Duodenal mucosa (tissue), 2 donors: ENCODE measurements around the gene TYMP.
A peak's percentile ranks its signal among the peaks of the same experiment; 100 is the strongest.

Experiments
- H3K27ac ChIP-seq: one replicate; pipeline ENCODE4 v1.7.0; 2013; ENCODE audit warnings: low read depth, low read length
- H3K27me3 ChIP-seq, 2 donors: one replicate each; pipeline ENCODE4 v1.7.0; 2013; ENCODE audit warnings: low read length in 2 of 2, control low read depth in 1 of 2; ENCODE audit not compliant: insufficient read depth in 2 of 2, control insufficient read depth in 1 of 2
- H3K36me3 ChIP-seq, 2 donors: one replicate each; pipeline ENCODE4 v1.7.0; 2013; ENCODE audit warnings: low read length in 2 of 2, control low read depth in 1 of 2; ENCODE audit not compliant: insufficient read depth in 2 of 2, control insufficient read depth in 1 of 2
- H3K4me1 ChIP-seq, 2 donors: one replicate each; pipeline ENCODE4 v1.7.0; 2013; ENCODE audit warnings: low read length in 2 of 2, control low read depth in 1 of 2; ENCODE audit not compliant: insufficient read depth in 2 of 2, control insufficient read depth in 1 of 2
- H3K4me3 ChIP-seq, 2 donors: one replicate each; pipeline ENCODE4 v1.7.0; 2013; ENCODE audit warnings: low read length in 2 of 2, low read depth in 1 of 2
- H3K9ac ChIP-seq, 2 donors: one replicate each; pipeline ENCODE4 v1.7.0; 2013; ENCODE audit warnings: low read length in 2 of 2, low read depth in 1 of 2
- H3K9me3 ChIP-seq, 2 donors: one replicate each; pipeline ENCODE4 v1.7.0; 2013; ENCODE audit warnings: low read length in 2 of 2, control low read depth in 1 of 2; ENCODE audit not compliant: control insufficient read depth in 1 of 2

The TYMP gene

GRCh38 chr22:50505776-50506610, 23.8 kb downstream of the TYMP start:
- Histone ChIP-seq H3K27ac (no peak overlapping the region), H3K36me3 (peaks cover 6 to 21% of the 10 kb centered on the region in 2 donors), H3K9me3 (no peaks in the 10 kb centered on the region), H3K4me3 (peak overlapping the region; percentile 81 to 94), H3K27me3 (no peaks in the 10 kb centered on the region), H3K4me1 (peaks cover 10 to 27% of the 10 kb centered on the region in 2 donors), H3K9ac (peak overlapping the region in 1 of 2 donors; percentile 87)

- no peak overlapping the region for H3K27ac ChIP-seq
- peaks cover 10 to 27% of the 10 kb centered on the region in 2 donors for H3K4me1 ChIP-seq
- H3K9ac ChIP-seq = no peak overlapping the region
- H3K27me3 ChIP-seq = no peaks in the 10 kb centered on the region
- H3K36me3 ChIP-seq = peaks cover 6 to 21% of the 10 kb centered on the region in 2 donors
- H3K9me3 ChIP-seq = no peaks in the 10 kb centered on the region
- no peak overlapping the region for H3K4me3 ChIP-seq
Observed at GRCh38 chr22:50505276-50505775, 24.5 kb downstream of the TYMP start.

- Histone ChIP-seq H3K27ac (no peak overlapping the region), H3K4me1 (peaks cover 10 to 27% of the 10 kb centered on the region in 2 donors), H3K36me3 (peaks cover 6 to 21% of the 10 kb centered on the region in 2 donors), H3K9me3 (no peaks in the 10 kb centered on the region), H3K9ac (no peak overlapping the region), H3K4me3 (no peak overlapping the region), H3K27me3 (no peaks in the 10 kb centered on the region)
Observed at GRCh38 chr22:50504369-50505211, 25.2 kb downstream of the TYMP start.

- Histone ChIP-seq H3K4me1 (peaks cover 2 to 18% of the 10 kb centered on the region in 2 donors), H3K4me3 (no peak overlapping the region), H3K36me3 (peaks cover 6 to 21% of the 10 kb centered on the region in 2 donors), H3K9me3 (no peaks in the 10 kb centered on the region), H3K27me3 (no peaks in the 10 kb centered on the region), H3K9ac (no peak overlapping the region), H3K27ac (no peak overlapping the region)
Observed at GRCh38 chr22:50503475-50504145, 26.2 kb downstream of the TYMP start.

GRCh38 chr22:50502628-50503474, 27.0 kb downstream of the TYMP start:
- peaks cover 6 to 21% of the 10 kb centered on the region in 2 donors for H3K36me3 ChIP-seq
- peaks cover 8 to 23% of the 10 kb centered on the region in 2 donors for H3K4me1 ChIP-seq
- H3K27ac ChIP-seq = no peak overlapping the region
- no peaks in the 10 kb centered on the region for H3K9me3 ChIP-seq
- H3K4me3 ChIP-seq = no peak overlapping the region
- H3K27me3 ChIP-seq = no peaks in the 10 kb centered on the region
- H3K9ac ChIP-seq = no peak overlapping the region

- Histone ChIP-seq H3K9ac (no peak overlapping the region), H3K27me3 (no peaks in the 10 kb centered on the region)
Observed at GRCh38 chr22:50502096-50502495, 27.7 kb downstream of the TYMP start.

GRCh38 chr22:50500452-50500851, 29.4 kb downstream of the TYMP start:
- Histone ChIP-seq H3K4me1 (peaks cover 11 to 15% of the 10 kb centered on the region in 2 donors), H3K27ac (no peak overlapping the region), H3K36me3 (peaks cover 6 to 15% of the 10 kb centered on the region in 2 donors), H3K9ac (no peak overlapping the region), H3K4me3 (no peak overlapping the region), H3K27me3 (no peaks in the 10 kb centered on the region), H3K9me3 (no peaks in the 10 kb centered on the region)

More at GRCh38 chr22:50502096-50502495, 27.7 kb downstream of the TYMP start:
- Histone ChIP-seq H3K27ac (no peak overlapping the region), H3K36me3 (peaks cover 6 to 21% of the 10 kb centered on the region in 2 donors), H3K9me3 (no peaks in the 10 kb centered on the region), H3K4me3 (no peak overlapping the region), H3K4me1 (peaks cover 11 to 28% of the 10 kb centered on the region in 2 donors)

GRCh38 chr22:50498322-50498890, 31.4 kb downstream of the TYMP start:
- Histone ChIP-seq H3K4me3 (no peak overlapping the region), H3K27me3 (no peaks in the 10 kb centered on the region), H3K4me1 (peaks cover 11 to 15% of the 10 kb centered on the region in 2 donors), H3K36me3 (peaks cover 6 to 8% of the 10 kb centered on the region in 2 donors), H3K27ac (no peak overlapping the region), H3K9ac (no peak overlapping the region), H3K9me3 (no peaks in the 10 kb centered on the region)

- Histone ChIP-seq H3K4me1 (peaks cover 11 to 15% of the 10 kb centered on the region in 2 donors), H3K27ac (no peak overlapping the region), H3K36me3 (no peaks in the 10 kb centered on the region), H3K4me3 (no peak overlapping the region), H3K9ac (no peak overlapping the region), H3K9me3 (no peaks in the 10 kb centered on the region), H3K27me3 (no peaks in the 10 kb centered on the region)
Observed at GRCh38 chr22:50497093-50497492, 32.7 kb downstream of the TYMP start.
